ENCODE results near the gene ANKRD61. TPM values are rescaled to one million over a fixed set of nuclear protein-coding genes. Genes with fewer than 3 reads are reported as not detected.
"Not testable (repeated sequence)": the region's sequence is repeated elsewhere in the genome, so short reads cannot be mapped to it uniquely, and the experiment has no call there.

Gene ANKRD61
- total RNA-seq, 2 experiments from 2014 or later, result not detected

DNA sequence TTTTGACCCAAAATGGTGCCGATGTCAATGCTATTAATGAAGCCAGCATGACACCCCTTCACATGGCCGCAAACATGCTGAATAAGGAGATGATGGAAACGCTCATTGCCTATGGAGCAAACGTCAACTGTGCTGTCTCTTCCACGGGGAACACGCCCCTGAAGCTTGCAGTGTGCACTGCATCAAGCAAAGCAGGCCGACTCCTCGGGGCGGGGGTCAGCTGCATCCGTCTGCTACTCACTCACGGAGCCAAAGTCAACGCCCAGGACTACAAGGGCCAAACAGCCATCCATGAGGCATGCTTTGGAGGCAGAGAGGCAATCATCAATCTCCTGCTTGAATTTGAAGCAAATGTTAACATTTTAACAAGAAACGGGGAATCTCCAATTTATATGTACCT, 4.5 kb downstream of the ANKRD61 start:
- CTCF ChIA-PET, result no interaction called here
- no peaks in the 10 kb centered on the region for H3K9me3 Mint-ChIP-seq
- H3K27me3 Mint-ChIP-seq (ENCODE audit: low read depth), result no peaks in the 10 kb centered on the region
- intact Hi-C loops (cut with micrococcal nuclease), result no loop called here
- no peaks in the 10 kb centered on the region for H3K4me1 Mint-ChIP-seq (ENCODE audit: low read depth)
- DNase-seq, result no peak
- H3K36me3 Mint-ChIP-seq (ENCODE audit: low read depth), result peaks cover 38% of the 10 kb centered on the region
- no peak overlapping the region for H3K4me3 Mint-ChIP-seq
- H3K27ac Mint-ChIP-seq, result no peak overlapping the region

DNA sequence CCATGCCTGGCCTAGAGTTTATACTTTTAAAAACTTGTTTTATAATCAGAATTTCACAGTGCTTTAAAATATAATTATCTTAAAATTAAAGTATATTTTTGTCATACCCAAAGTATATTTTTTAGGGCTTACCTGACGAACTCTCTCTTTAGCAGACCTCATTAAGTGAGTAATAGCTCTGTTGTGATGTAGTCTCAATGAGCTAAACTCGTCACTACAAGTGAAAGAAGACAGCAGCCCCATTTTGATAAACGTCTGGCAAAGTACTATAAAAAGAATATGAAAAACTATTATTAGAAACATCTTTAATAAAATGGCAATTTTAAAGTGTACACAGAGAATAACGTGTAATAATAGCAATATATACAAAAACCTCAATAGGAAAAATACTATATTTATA, 18.6 kb downstream of the ANKRD61 start:
- Mint-ChIP-seq H3K27me3 (ENCODE audit: low read depth) (no peaks in the 10 kb centered on the region), H3K4me3 (no peak overlapping the region), H3K36me3 (ENCODE audit: low read depth) (peaks cover 22% of the 10 kb centered on the region), H3K27ac (no peak overlapping the region), H3K4me1 (ENCODE audit: low read depth) (peaks cover 2% of the 10 kb centered on the region), H3K9me3 (no peaks in the 10 kb centered on the region)
- no peak for DNase-seq
- intact Hi-C loops (cut with micrococcal nuclease), result no loop called here
- CTCF ChIA-PET, result no interaction called here

DNA sequence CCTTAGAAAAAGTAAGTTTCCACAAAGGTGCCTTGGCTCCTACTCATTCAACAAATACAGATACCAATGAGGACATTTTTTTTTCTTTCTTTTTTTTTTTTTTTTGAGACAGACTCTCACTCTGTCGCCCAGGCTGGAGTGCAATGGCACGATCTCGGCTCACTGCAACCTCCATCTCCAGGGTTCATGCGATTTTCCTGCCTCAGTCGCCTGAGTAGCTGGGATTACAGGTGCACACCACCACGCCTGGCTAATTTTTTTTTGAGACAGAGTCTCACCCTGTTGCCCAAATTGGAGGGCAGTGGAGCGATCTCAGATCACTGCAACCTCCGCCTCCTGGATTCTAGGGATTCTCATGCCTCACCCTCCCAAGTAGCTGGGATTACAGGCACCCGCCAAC, 20.0 kb downstream of the ANKRD61 start:
- H3K4me3 Mint-ChIP-seq; H3K9me3 Mint-ChIP-seq; DNase-seq; H3K4me1 Mint-ChIP-seq (ENCODE audit: low read depth); H3K27ac Mint-ChIP-seq; CTCF ChIA-PET; intact Hi-C loops (cut with micrococcal nuclease); H3K27me3 Mint-ChIP-seq (ENCODE audit: low read depth): not testable (repeated sequence)
- H3K36me3 Mint-ChIP-seq (ENCODE audit: low read depth), result peaks cover 21% of the 10 kb centered on the region

- Mint-ChIP-seq H3K27me3 (ENCODE audit: low read depth) (no peaks in the 10 kb centered on the region), H3K4me3 (no peak overlapping the region), H3K27ac (no peak overlapping the region), H3K36me3 (ENCODE audit: low read depth) (peaks cover 12% of the 10 kb centered on the region), H3K4me1 (ENCODE audit: low read depth) (peaks cover 24% of the 10 kb centered on the region), H3K9me3 (no peaks in the 10 kb centered on the region)
- no peak for DNase-seq
- intact Hi-C loops (cut with micrococcal nuclease), result no loop called here
- CTCF ChIA-PET, result interaction anchor here (0.7 to 0.9 kb wide), 2 partner anchors 9 to 227 kb away, joined by 3 to 6 read pairs; no protein-coding TSS in a partner anchor
Measured at GRCh38 chr7:6056616-6057015, 25.4 kb downstream of the ANKRD61 start.

GRCh38 chr7:6057316-6058129, 26.3 kb downstream of the ANKRD61 start:
- CTCF ChIA-PET, result interaction anchor here (0.6 to 0.9 kb wide), 5 partner anchors 10 to 226 kb away, joined by 3 to 6 read pairs (median 3); no protein-coding TSS in a partner anchor
- peaks cover 11% of the 10 kb centered on the region for H3K36me3 Mint-ChIP-seq (ENCODE audit: low read depth)
- no peaks in the 10 kb centered on the region for H3K9me3 Mint-ChIP-seq
- H3K27ac Mint-ChIP-seq, result no peak overlapping the region
- no peak for DNase-seq
- H3K4me3 Mint-ChIP-seq, result peak overlapping the region; percentile 97
- intact Hi-C loops (cut with micrococcal nuclease), result no loop called here
- H3K27me3 Mint-ChIP-seq (ENCODE audit: low read depth), result no peaks in the 10 kb centered on the region
- peaks cover 24% of the 10 kb centered on the region for H3K4me1 Mint-ChIP-seq (ENCODE audit: low read depth)

GRCh38 chr7:6059941-6060340, 28.8 kb downstream of the ANKRD61 start:
- H3K9me3 Mint-ChIP-seq; H3K27me3 Mint-ChIP-seq (ENCODE audit: low read depth); CTCF ChIA-PET; H3K36me3 Mint-ChIP-seq (ENCODE audit: low read depth); H3K27ac Mint-ChIP-seq; H3K4me3 Mint-ChIP-seq; intact Hi-C loops (cut with micrococcal nuclease); DNase-seq: not testable (repeated sequence)
- H3K4me1 Mint-ChIP-seq (ENCODE audit: low read depth), result peaks cover 23% of the 10 kb centered on the region

DNA sequence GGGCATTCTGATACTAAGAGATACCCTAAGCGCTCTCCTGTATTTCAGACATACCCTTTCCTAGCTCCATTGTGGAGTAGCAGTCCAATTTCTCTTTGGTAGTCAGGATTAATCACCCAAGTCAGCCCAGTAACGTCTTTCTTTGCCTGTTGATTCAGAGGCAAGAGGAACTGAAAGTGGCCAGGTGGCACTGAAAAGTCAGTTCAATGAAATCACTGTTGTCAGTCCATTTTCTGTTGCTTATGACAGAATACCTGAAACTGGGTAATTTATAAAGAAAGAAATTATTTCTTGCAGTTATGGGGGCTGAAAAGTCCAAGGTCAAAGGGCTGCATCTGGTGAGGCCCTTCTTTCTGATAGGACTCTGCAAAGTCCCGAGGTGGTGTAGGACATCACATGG, 40.2 kb downstream of the ANKRD61 start:
- no peak for DNase-seq
- CTCF ChIA-PET, result no interaction called here
- Mint-ChIP-seq H3K27me3 (ENCODE audit: low read depth) (no peaks in the 10 kb centered on the region), H3K27ac (no peak overlapping the region), H3K9me3 (no peaks in the 10 kb centered on the region), H3K4me3 (no peak overlapping the region), H3K4me1 (ENCODE audit: low read depth) (no peaks in the 10 kb centered on the region), H3K36me3 (ENCODE audit: low read depth) (no peaks in the 10 kb centered on the region)
- intact Hi-C loops (cut with micrococcal nuclease), result no loop called here

DNA sequence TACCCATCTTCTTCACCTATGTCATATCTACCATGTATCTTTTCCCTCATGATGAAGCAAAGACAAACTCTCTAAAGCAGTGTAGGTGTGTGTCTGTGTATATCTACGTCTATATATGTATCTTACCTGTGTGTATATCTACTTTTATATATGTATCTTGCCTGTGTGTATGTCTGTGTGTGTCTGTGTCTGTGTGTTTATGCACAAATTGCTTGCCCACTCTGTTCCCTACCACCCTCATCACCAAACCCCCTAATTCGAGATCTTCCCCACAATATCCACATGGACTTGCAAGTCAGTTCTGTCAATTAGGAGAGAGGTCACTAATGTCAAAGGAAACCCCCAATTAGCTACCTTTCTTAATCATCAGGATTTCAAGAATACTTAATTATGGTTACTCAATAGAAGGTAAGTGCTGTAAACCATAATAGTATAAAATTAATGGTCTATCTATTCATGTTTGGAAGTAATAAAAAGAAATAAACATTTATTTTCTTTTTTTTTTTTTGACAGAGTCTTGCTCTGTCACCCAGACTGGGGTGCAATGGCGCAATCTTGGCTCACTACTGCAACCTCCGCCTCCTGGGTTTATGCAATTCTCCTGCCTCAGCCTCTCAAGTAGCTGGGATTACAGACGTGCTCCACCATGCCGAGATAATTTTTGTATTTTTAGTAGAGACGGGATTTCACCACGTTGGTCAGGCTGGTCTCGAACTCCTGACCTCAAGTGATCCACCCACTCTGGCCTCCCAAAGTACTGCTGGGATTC, 43.6 kb downstream of the ANKRD61 start:
- Mint-ChIP-seq H3K36me3 (ENCODE audit: low read depth) (no peaks in the 10 kb centered on the region), H3K9me3 (no peaks in the 10 kb centered on the region), H3K27me3 (ENCODE audit: low read depth) (no peaks in the 10 kb centered on the region), H3K4me1 (ENCODE audit: low read depth) (no peaks in the 10 kb centered on the region), H3K27ac (no peak overlapping the region), H3K4me3 (no peak overlapping the region)
- DNase-seq, result no peak
- CTCF ChIA-PET, result interaction anchor here (0.7 kb wide), 2 partner anchors 708 to 852 kb away, joined by 3 to 4 read pairs; no protein-coding TSS in a partner anchor
- intact Hi-C loops (cut with micrococcal nuclease), result no loop called here

DNA sequence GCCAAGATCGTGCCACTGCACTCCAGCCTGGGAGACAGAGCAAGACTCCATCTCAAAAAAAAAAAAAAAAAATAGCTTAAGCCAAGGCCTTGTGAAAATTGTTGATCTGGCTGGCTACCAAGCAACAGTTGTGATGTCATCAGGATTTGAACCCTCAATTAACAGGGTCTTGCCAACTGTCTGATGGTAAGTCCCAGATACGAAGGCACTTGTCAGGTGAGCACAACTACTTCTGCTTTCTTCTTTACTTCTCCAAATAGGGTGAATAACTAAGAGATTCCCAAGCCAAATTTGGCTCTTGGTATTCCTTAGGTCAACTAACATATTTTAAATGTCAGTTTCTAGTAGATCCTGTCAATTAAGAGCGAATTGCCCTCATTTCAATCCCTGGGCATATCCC, 47.4 kb downstream of the ANKRD61 start:
- Mint-ChIP-seq H3K4me1 (ENCODE audit: low read depth) (peaks cover 7% of the 10 kb centered on the region), H3K27ac (no peak overlapping the region), H3K4me3 (no peak overlapping the region), H3K36me3 (ENCODE audit: low read depth) (no peaks in the 10 kb centered on the region), H3K9me3 (no peaks in the 10 kb centered on the region), H3K27me3 (ENCODE audit: low read depth) (no peaks in the 10 kb centered on the region)
- no peak for DNase-seq
- intact Hi-C loops (cut with micrococcal nuclease), result no loop called here
- CTCF ChIA-PET, result no interaction called here

GRCh38 chr7:6083047-6083446, 51.9 kb downstream of the ANKRD61 start:
- H3K4me3 Mint-ChIP-seq; CTCF ChIA-PET; intact Hi-C loops (cut with micrococcal nuclease); DNase-seq; H3K27ac Mint-ChIP-seq; H3K4me1 Mint-ChIP-seq (ENCODE audit: low read depth); H3K27me3 Mint-ChIP-seq (ENCODE audit: low read depth); H3K9me3 Mint-ChIP-seq; H3K36me3 Mint-ChIP-seq (ENCODE audit: low read depth): not testable (repeated sequence)
